ENCODE data around the gene KIF3B. TPM values are rescaled to one million over a fixed set of nuclear protein-coding genes. Genes with fewer than 3 reads are reported as not detected.

The KIF3B gene
- total RNA-seq, 1 experiment from 2014 or later: 24.3 TPM

DNA sequence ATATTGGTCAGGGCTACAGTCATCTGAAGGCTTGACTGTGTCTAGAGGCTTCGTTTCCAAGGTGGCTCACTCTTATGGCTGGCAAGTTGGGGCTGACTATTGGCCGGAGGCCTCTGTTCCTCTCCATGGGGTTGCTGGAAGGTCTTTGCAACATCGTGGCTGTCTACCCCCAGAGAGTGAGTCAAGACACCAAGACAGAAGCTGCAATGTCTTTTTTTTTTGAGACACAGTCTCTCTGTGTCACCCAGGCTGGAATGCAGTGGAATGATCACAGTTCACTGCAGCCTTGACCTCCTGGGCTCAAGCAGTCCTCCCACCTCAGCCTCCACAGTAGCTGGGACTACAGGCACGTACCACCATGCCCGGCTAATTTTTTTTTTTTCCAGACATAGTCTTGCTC is 29.4 kb upstream of the KIF3B start:
- no peak for DNase-seq (ENCODE audit: low spot score)
- ChIA-PET CTCF (no interaction called here), POLR2A (ENCODE audit: low non-redundant PET) (no interaction called here)
- Histone ChIP-seq H3K27ac (ENCODE audit: low read depth, low read length, poor library complexity, severe bottlenecking) (no peak overlapping the region), H3K4me3 (ENCODE audit: low read depth, low read length, poor library complexity, severe bottlenecking) (no peak overlapping the region), H3K36me3 (ENCODE audit: insufficient read depth, low read length, poor library complexity, severe bottlenecking) (no peaks in the 10 kb centered on the region), H3K27me3 (replicated peaks; ENCODE audit: insufficient read depth, low read depth, low read length, poor library complexity) (no peaks in the 10 kb centered on the region), H3K4me1 (ENCODE audit: insufficient read depth, low read length, poor library complexity, severe bottlenecking) (no peaks in the 10 kb centered on the region), H3K9me3 (ENCODE audit: low read depth, low read length, poor library complexity, severe bottlenecking) (no peaks in the 10 kb centered on the region)
- intact Hi-C loops (cut with micrococcal nuclease; ENCODE audit: unreplicated experiment): no loop called here
- TF ChIP-seq EZH2 (IDR thresholded peaks at IDR 0.05; ENCODE audit: borderline replicate concordance, low read depth, low read length, poor library complexity, severe bottlenecking): no peak
- TF ChIP-seq, protein P1, sequence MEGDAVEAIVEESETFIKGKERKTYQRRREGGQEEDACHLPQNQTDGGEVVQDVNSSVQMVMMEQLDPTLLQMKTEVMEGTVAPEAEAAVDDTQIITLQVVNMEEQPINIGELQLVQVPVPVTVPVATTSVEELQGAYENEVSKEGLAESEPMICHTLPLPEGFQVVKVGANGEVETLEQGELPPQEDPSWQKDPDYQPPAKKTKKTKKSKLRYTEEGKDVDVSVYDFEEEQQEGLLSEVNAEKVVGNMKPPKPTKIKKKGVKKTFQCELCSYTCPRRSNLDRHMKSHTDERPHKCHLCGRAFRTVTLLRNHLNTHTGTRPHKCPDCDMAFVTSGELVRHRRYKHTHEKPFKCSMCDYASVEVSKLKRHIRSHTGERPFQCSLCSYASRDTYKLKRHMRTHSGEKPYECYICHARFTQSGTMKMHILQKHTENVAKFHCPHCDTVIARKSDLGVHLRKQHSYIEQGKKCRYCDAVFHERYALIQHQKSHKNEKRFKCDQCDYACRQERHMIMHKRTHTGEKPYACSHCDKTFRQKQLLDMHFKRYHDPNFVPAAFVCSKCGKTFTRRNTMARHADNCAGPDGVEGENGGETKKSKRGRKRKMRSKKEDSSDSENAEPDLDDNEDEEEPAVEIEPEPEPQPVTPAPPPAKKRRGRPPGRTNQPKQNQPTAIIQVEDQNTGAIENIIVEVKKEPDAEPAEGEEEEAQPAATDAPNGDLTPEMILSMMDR (conservative IDR thresholded peaks at IDR 0.05; ENCODE audit: low read depth, low read length): no peak
- BruUV-seq (replicated peaks): no TSS peak

GRCh38 chr20:32249030-32249738 is 28.3 kb upstream of the KIF3B start:
- no peaks in the 10 kb centered on the region for H3K9me3 ChIP-seq (ENCODE audit: low read depth, low read length, poor library complexity, severe bottlenecking)
- TF ChIP-seq, protein P1 (conservative IDR thresholded peaks at IDR 0.05; ENCODE audit: low read depth, low read length): no peak
- TF ChIP-seq EZH2 (IDR thresholded peaks at IDR 0.05; ENCODE audit: borderline replicate concordance, low read depth, low read length, poor library complexity, severe bottlenecking): no peak
- no peak overlapping the region for H3K27ac ChIP-seq (ENCODE audit: low read depth, low read length, poor library complexity, severe bottlenecking)
- no peaks in the 10 kb centered on the region for H3K36me3 ChIP-seq (ENCODE audit: insufficient read depth, low read length, poor library complexity, severe bottlenecking)
- ChIA-PET CTCF (no interaction called here), POLR2A (ENCODE audit: low non-redundant PET) (no interaction called here)
- intact Hi-C loops (cut with micrococcal nuclease; ENCODE audit: unreplicated experiment): no loop called here
- H3K4me3 ChIP-seq (ENCODE audit: low read depth, low read length, poor library complexity, severe bottlenecking): no peak overlapping the region
- H3K4me1 ChIP-seq (ENCODE audit: insufficient read depth, low read length, poor library complexity, severe bottlenecking): no peaks in the 10 kb centered on the region
- DNase-seq (ENCODE audit: low spot score): no peak
- H3K27me3 ChIP-seq (replicated peaks; ENCODE audit: insufficient read depth, low read depth, low read length, poor library complexity): no peaks in the 10 kb centered on the region
- BruUV-seq (replicated peaks): no TSS peak

GRCh38 chr20:32251470-32251869 is 26.0 kb upstream of the KIF3B start:
- ChIA-PET POLR2A (ENCODE audit: low non-redundant PET) (no interaction called here), CTCF (no interaction called here)
- Histone ChIP-seq H3K36me3 (ENCODE audit: insufficient read depth, low read length, poor library complexity, severe bottlenecking) (no peaks in the 10 kb centered on the region), H3K27me3 (replicated peaks; ENCODE audit: insufficient read depth, low read depth, low read length, poor library complexity) (no peaks in the 10 kb centered on the region), H3K4me3 (ENCODE audit: low read depth, low read length, poor library complexity, severe bottlenecking) (no peak overlapping the region), H3K9me3 (ENCODE audit: low read depth, low read length, poor library complexity, severe bottlenecking) (no peaks in the 10 kb centered on the region), H3K4me1 (ENCODE audit: insufficient read depth, low read length, poor library complexity, severe bottlenecking) (no peaks in the 10 kb centered on the region), H3K27ac (ENCODE audit: low read depth, low read length, poor library complexity, severe bottlenecking) (no peak overlapping the region)
- TF ChIP-seq EZH2 (IDR thresholded peaks at IDR 0.05; ENCODE audit: borderline replicate concordance, low read depth, low read length, poor library complexity, severe bottlenecking): no peak
- TF ChIP-seq, protein P1 (conservative IDR thresholded peaks at IDR 0.05; ENCODE audit: low read depth, low read length): no peak
- no TSS peak for BruUV-seq (replicated peaks)
- no peak for DNase-seq (ENCODE audit: low spot score)
- intact Hi-C loops (cut with micrococcal nuclease; ENCODE audit: unreplicated experiment): no loop called here

Measured in A673 (cell line).